Left ventricle myocardium inferior (tissue), 1 donor: ENCODE results near the gene ODAD3. TPM values are rescaled to one million over a fixed set of nuclear protein-coding genes. Genes with fewer than 3 reads are reported as not detected.

Experiments used
- DNase-seq: peaks from one replicate; pipeline ENCODE4 v3.0.0-alpha.2; 2020
- H3K27ac ChIP-seq: fragments of 200-600 bp; replicated peaks from 2 replicates; pipeline ENCODE4 v1.8.0; 2021
- H3K27me3 ChIP-seq: fragments of 200-600 bp; 2 replicates; pipeline ENCODE4 v1.8.0; 2021; ENCODE audit warnings: low read depth
- H3K36me3 ChIP-seq: fragments of 200-600 bp; 2 replicates; pipeline ENCODE4 v1.8.0; 2021
- H3K4me1 ChIP-seq: fragments of 200-600 bp; 2 replicates; pipeline ENCODE4 v1.8.0; 2021
- H3K4me3 ChIP-seq: fragments of 200-600 bp; 2 replicates; pipeline ENCODE4 v1.8.0; 2021; ENCODE audit warnings: mild to moderate bottlenecking, moderate library complexity
- H3K9me3 ChIP-seq: fragments of 200-600 bp; replicated peaks from 2 replicates; pipeline ENCODE4 v1.8.0; 2021
- intact Hi-C: fragments of 100-400 bp; cut with micrococcal nuclease; formaldehyde crosslinking; loops from one replicate; pipeline ENCODE4 v1.11.0; 2022
- long read RNA-seq: library from polyadenylated mRNA; unstranded; transcript quantifications from one replicate; pipeline ENCODE4 v2.0.0, GENCODE V29; 2021
- total RNA-seq: library from RNA; stranded (reverse); fragmentation: NEBNext Ultra II Directional; extraction: Animal tissue kit (Norgen Biotek cat#: 25700); gene quantifications from one replicate; pipeline ENCODE4 v1.2.1, GENCODE V29; 2021
- TF ChIP-seq, protein P1 (sequence below): fragments of 200-600 bp; IDR thresholded peaks from 2 replicates; pipeline ENCODE4 v1.8.0; 2021; ENCODE audit warnings: antibody characterized with exemption, mild to moderate bottlenecking, borderline replicate concordance
- donor health status: DM: no; HTN: yes; CAD: no; lungs with severe emphysema.

ODAD3 gene
- 0.77 TPM for total RNA-seq
- long read RNA-seq, partial matches to known transcripts, result 1 of 1 reads
- long read RNA-seq, other reads (novel, unspliced or antisense), result 0 of 1 reads

DNA sequence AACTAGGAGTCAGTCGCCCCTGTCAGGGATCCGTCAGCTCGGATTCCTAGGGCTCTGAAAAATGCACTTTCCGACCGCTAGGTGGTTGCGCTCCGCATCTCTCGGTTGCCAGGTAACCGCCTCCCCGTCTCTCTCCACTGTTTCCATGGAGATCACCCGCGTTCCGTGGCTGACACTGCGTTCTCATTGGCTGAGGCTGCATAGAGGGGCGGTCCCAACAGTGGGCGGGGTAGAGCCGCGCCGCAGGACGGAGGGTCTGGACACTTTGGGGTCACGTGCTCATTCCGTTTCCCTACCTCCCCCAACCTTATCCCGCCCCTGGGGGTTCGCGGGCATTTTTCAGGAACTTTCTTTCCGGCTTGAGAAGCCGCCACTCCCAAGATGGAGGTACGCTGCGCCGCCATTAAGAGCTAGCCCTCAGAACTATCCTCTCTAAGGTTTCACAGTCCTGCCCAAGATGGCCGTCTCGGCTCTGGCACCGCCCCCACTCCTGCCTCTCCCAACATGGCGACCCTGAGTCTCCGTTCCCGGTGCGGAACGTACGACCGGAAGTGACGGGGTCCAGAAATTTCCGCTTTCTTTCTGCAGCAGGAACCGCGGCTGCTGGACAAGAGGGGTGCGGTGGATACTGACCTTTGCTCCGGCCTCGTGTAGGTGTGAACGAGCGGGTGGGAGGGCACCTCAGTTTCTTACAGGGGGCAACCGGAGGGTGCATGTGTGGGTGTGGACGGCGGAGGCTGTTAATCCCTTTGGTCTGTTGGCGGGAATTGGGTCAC is at the start of gene ODAD3, which contains the start of gene PRKCSH:
ODAD3 (minus strand) TSS at position 65 of the 776 bp plus-strand sequence. CDS start 105 bp downstream, outside the sequence.
PRKCSH (plus strand) TSS at position 579 of the 776 bp plus-strand sequence. CDS start 483 bp downstream, outside the sequence.
- H3K27ac ChIP-seq, result peak within 1 kb of the TSS; percentile 78
- intact Hi-C loops, result no loop called here
- no peaks in the 10 kb centered on the region for H3K9me3 ChIP-seq
- H3K27me3 ChIP-seq, result no peaks in the 10 kb centered on the region
- DNase-seq, result peak; percentile 98
- H3K4me3 ChIP-seq, result peak within 1 kb of the TSS; percentile 85
- TF ChIP-seq, protein P1, sequence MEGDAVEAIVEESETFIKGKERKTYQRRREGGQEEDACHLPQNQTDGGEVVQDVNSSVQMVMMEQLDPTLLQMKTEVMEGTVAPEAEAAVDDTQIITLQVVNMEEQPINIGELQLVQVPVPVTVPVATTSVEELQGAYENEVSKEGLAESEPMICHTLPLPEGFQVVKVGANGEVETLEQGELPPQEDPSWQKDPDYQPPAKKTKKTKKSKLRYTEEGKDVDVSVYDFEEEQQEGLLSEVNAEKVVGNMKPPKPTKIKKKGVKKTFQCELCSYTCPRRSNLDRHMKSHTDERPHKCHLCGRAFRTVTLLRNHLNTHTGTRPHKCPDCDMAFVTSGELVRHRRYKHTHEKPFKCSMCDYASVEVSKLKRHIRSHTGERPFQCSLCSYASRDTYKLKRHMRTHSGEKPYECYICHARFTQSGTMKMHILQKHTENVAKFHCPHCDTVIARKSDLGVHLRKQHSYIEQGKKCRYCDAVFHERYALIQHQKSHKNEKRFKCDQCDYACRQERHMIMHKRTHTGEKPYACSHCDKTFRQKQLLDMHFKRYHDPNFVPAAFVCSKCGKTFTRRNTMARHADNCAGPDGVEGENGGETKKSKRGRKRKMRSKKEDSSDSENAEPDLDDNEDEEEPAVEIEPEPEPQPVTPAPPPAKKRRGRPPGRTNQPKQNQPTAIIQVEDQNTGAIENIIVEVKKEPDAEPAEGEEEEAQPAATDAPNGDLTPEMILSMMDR, result peak; percentile 87
- peaks cover 23% of the 10 kb centered on the region for H3K4me1 ChIP-seq
- peaks cover 40% of the 10 kb centered on the region for H3K36me3 ChIP-seq

DNA sequence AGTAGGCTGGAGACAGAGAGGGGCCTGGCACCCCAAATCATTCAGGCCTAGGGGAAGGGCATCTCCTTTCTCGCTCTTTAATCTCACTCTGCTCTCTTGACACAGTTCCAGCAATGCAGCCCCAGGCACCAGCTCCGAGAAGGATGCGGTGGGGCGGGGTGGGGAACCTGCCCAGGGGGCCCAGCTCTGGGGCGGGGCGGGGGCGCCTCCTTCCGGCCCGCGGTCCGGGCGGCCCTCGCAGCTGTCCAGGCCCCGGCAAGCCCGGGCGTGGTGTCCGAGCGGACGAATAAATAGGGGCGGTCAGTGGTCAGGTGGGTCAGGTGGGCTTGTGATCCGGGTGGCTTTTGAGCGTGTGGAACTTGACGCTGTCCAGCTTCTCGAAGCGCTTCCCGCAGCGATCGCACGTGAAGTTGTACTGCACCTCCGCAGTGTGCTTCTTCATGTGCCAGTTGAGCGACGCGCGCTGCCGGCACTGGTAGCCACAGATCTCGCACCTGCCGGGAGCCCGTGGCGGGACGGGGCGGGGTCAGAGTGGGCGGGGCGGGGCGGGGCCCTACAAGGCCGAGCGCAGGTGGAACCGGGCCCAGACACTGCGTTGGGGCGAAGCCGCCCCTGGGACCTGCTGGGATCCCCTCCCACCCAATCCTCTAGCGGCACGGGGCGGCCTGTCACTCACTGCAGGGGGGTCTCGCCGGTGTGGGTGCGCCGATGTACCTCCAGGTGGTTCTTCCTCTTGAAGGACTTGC is 48.6 kb upstream of the ODAD3 start:
- intact Hi-C loops, result no loop called here
- Histone ChIP-seq H3K27ac (no peak overlapping the region), H3K36me3 (peaks cover 25% of the 10 kb centered on the region), H3K4me1 (peaks cover 44% of the 10 kb centered on the region), H3K27me3 (peaks cover 71% of the 10 kb centered on the region), H3K9me3 (no peaks in the 10 kb centered on the region), H3K4me3 (no peak overlapping the region)
- no peak for DNase-seq
- TF ChIP-seq, protein P1, result no peak

DNA sequence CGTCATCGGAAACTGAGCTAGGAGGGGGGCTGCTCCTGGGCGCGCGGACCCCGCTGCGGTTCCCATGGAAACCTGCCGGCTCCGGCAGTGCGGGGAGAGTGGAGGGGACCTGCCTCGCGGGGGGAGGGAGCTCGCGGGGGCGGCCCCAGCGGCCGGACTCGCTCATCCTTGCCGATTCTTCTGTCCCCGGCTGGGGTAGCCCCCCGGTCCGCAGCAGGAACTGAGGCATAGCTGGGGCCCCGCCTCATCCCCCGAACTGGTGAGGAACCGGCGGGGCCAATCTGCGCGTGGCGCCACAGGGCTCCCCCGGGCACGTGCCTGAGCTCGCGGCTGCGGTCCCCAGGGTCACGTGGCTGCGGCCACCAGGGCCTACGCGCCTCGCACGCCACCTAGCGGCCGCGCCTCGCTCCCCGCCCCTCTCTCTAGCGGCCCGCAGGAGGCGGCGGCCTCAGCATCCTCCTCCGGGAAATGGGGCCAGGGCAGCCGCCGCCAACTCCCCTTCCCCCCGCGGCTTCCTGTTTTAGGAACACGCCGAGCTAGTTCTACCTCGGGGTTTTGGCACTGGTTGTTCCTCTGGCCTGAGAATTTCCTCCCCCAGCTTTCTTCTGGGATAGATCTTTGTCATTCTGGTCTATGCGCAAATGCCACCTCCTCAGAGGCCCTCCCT is 47.6 kb upstream of the ODAD3 start:
- H3K4me1 ChIP-seq, result peaks cover 44% of the 10 kb centered on the region
- intact Hi-C loops, result no loop called here
- peak overlapping the region; percentile 9 for H3K27ac ChIP-seq
- peaks cover 20% of the 10 kb centered on the region for H3K36me3 ChIP-seq
- TF ChIP-seq, protein P1, result peak; percentile 92
- no peaks in the 10 kb centered on the region for H3K9me3 ChIP-seq
- peak; percentile 84 for DNase-seq
- peaks cover 74% of the 10 kb centered on the region for H3K27me3 ChIP-seq
- H3K4me3 ChIP-seq, result peak overlapping the region; percentile 62

DNA sequence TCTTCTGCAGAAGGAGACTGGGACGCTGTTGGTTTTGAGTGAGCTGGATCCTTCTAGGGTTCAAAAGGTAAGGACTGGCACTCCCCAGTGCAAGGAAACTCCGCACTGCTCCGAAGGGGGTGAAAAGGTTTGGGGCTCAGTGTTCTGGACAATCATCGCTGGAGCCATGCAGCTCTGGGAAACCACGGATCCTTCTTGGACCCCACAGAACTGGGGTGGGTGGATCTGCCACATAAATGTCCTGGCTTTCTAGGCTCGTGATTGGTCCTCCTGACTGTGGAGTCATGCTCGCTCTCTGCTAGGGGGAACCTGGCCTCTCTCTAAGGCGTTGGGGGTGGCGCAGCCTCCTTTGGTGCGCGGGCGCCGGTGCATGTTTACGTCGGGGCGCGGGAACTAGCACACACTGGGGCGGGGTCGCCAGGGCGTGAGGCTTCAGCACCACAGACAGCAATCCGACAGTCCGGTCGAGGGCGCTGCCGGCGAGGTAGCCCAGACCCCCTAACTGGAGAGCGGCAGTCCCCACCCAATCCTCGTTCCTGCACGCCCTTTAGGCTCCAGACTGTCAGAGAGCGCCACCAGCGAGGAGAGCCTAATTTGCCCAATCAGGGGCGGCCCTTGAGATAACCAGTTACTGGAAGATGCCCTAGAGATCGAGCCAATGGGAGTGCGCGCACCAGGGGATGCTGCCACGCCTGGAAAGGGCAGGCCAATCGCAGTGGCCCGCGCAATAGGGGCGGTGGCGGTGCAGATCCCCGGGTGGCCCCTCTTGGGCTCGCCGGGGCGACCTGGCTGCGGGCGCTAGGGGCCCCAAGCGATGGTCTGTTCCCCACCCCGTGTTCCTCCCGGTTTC is 46.8 kb upstream of the ODAD3 start:
- Histone ChIP-seq H3K4me1 (peaks cover 44% of the 10 kb centered on the region), H3K4me3 (peak overlapping the region; percentile 62), H3K27me3 (peaks cover 74% of the 10 kb centered on the region), H3K27ac (peak overlapping the region; percentile 9), H3K9me3 (no peaks in the 10 kb centered on the region), H3K36me3 (peaks cover 13% of the 10 kb centered on the region)
- intact Hi-C loops, result no loop called here
- peak; percentile 67 for DNase-seq
- TF ChIP-seq, protein P1, result no peak
